CD4-positive, alpha-beta T cell treated with Interleukin-6 at 100 ng/mL for 8 hours (primary cell): ENCODE results near the gene ZSCAN4.

Source experiments
- DNase-seq: peaks from one replicate; pipeline ENCODE4 v3.0.0-alpha.2; 2020; ENCODE audit warnings: mixed read lengths, low spot score

Gene ZSCAN4

DNA sequence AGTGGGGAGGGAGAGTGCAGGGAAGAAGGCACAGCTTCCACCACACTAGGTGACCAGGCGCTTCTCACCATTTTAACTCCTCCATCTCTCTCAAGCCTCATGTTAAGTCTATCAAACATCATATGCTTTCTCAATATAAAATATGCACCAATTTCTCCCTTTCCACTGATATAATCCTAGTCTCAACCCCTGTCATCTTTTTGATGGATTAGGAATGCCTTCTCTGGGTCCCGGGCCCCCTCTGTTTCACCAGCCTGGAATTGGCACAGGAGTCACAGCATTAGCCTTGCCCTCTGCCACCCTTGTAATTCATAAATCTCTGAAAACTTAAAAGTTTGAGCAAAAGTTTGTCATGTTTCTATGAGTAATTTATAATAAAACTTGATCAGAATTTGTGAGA, at the start of gene ZSCAN4:
TSS of gene ZSCAN4 (plus strand) at position 301 of the 400 bp plus-strand sequence. CDS start 7,211 bp downstream, outside the sequence.
- DNase-seq: no peak

GRCh38 chr19:57620673-57621348, 47.9 kb upstream of the ZSCAN4 start:
- DNase-seq: no peak

DNA sequence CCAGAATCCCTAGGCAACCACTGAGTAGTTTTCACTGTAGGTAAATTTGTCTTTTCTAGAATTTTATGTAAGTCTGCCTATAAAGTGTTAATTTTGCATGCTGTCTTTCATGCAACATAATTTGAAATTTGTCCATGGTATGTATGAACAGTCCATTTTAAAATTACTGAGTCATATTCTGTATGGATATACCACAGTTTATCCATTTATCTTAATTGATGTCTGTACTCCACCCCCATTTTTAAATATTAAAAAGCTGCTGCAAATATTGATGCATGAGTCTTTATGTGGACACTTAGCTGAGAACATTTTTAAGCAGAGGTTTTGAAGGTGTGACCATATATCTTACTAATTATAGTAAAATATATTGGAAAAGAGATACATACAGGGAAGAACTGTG, 45.6 kb upstream of the ZSCAN4 start:
- no peak for DNase-seq

DNA sequence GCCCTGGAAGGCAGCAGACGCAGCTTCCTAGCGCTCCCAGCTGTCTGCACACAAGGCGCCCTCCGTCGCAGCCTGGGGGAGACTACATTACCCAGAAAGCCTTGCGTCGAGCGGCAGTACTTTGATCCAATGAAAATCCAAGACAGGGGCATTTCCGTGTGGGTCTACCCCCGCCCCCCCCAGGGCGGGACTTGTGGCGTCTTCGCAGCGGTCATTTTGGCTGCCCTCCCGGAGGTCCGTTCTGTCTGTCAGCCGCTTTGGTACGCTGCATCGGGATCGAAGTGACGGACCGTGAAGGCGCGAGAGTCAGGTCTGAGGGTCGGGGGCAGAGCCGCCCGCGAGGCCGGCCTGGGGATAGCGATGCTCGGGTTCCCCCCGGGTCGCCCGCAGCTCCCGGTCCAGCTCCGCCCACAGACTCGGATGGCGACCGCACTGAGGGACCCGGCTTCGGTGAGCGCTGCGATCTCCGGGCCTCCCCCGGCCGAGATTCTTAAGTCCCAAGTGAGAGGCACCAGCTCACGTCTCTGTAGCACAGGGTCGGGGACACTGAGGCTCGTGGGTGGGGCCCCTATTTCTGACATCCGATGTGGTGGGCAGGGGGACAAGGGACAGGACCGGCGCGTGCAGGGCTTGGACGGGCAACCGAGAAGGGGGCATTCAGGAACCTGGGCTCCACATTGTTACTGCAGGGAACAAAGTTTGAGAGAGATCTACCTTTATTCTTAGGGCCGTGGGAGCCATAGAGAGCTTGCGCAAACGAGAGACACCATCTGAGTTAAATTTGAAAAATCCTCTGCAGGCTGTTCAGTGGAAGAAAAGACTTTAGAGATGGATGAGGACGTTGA, 35.5 kb upstream of the ZSCAN4 start, which contains the start of gene ZNF211:
TSS of gene ZNF211 (plus strand) at position 182 of the 845 bp plus-strand sequence. CDS start at position 361, 179 bp downstream.
- DNase-seq: peak; percentile 89

DNA sequence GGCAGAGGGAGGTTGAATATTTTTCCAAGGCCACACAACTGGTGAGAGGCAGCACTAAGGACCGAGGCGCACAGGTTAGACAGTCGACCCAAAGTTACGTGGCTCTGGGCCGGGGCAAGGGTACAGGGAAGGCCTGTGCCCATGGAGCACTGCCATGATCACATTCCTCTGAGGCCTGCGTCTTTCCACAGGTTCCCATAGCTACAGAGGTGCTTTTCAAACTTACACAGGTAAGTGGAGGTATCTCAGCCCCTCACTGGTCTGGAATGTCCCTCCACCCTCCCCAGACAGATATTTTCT, 35.0 kb upstream of the ZSCAN4 start:
- no peak for DNase-seq

GRCh38 chr19:57637379-57637778, 31.4 kb upstream of the ZSCAN4 start:
- DNase-seq: no peak

DNA sequence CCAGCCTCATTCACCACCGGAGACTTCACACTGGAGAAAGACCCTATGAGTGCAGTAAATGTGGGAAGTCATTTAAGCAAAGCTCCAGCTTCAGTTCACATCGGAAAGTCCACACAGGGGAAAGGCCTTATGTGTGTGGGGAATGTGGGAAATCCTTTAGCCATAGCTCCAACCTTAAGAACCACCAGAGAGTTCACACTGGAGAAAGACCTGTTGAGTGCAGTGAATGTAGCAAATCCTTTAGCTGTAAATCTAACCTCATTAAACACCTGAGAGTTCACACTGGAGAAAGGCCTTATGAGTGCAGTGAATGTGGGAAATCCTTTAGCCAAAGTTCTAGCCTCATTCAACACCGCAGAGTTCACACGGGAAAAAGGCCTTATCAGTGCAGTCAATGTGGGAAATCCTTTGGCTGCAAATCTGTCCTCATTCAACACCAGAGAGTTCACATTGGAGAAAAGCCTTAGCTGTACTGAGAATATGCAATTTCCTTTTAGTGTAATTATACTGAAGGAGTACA, 27.0 kb upstream of the ZSCAN4 start:
- no peak for DNase-seq

DNA sequence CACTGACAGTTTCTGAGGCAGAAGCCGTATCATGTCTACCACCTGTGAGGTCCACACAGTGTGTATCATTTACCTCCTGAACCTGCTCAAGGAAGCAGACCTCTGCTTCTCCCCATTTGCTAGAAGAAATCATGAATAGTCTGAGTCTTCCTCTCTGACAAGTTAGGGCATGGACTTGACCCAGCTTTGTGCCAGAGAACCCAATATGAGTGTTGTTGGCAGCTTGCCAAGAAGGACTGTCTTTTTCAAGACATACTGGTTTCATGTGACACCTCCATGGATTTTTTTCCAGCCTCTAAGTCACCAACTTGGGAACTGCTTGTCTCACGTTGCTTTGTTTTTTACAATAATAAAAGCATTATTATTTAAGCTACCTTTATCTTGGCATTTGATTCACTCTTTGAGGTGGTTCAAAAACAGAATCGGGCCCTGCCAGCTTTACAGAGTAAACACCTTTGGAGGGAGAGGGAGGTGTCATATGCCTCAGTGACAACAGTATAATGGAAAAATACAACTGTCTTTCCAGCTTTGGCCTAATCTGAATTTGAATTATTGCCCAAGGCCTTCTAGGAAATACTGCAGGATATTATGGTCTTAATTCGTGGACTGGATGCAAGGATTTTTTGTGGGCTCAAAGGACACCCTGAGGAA, 26.2 kb upstream of the ZSCAN4 start:
- DNase-seq: no peak

DNA sequence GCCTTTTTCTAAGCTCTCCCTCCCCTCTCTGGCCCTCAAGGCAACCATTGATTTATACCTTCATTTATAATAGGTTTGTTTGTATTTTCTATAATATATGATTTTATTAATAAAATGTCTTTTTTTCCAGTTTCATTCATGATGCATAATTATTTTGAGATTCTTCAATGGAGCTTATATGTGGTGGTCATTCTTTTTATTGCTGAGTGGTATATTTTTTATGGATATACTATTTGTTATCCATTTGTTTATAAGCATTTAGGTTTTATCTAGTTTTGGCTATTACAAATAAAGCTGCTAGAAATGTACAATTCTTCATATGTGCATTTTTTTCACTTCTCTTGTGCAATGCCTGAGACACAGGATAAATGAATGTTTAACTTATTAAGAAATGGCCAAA, 25.0 kb upstream of the ZSCAN4 start:
- DNase-seq: no peak

DNA sequence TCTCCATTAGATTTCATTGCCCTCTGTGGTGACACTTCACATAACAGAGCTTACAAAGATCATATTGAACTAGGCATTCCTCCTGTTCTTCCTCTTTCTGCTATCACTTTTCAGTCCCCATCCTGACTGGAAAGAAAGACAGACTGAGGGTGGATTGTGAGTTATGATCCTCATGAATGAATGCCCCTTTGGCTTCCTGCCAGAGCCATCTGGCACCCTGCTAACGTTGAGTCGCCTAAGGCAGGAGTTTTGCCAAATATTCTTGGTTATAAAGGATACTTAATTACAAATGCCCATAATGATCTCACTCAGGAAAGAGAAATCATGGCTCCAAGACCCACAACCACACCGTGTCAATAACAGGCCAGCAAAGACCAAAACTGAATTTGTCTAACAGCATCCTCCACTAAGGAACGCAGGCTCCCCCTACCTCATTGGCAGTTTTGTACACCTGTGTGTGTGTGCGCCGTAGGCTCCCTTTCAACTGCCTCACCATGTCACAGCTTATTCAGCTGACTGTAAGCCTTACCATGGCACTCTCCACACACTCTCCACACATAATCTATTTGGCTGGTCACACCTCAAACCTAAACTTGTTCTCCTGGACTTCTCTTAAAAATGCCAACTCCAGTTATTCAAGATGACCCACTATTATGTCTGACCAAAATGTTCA, 20.3 kb upstream of the ZSCAN4 start:
- DNase-seq: no peak

DNA sequence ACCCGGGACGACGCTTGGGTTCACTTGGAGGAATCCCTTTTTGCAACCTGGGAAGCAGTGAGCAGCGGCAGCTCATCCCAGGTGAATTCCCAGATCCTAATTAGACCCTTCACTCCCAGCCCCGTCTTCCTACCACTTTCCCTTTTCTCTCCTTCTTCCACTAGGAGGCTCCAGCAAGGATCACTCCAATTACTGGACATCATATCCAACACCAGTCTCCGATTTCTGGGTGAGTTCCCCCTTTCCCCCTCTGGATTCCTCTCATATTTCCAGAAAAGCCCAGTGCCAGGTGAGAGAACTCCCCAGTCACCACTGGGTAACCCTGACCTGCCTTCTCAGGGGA, 17.1 kb upstream of the ZSCAN4 start:
- DNase-seq: no peak

DNA sequence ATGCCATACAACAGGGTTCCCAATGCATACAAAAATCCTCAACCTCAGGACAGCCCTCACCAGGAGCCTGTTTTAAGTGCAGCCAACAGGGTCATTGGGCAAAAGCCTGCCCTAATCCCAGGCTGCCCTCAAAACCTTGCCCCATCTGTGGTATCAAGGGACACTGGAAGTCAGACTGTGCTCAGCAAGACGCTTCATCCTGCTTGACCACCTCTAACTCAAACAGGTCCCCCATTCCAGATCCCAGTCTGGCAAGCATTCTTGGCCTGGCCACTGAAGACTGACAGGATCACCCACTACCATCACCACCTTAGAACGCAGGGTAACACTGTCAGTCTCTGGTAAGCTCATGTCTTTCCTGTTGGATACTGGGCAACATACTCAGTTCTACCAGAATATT, 15.0 kb upstream of the ZSCAN4 start:
- DNase-seq: no peak

DNA sequence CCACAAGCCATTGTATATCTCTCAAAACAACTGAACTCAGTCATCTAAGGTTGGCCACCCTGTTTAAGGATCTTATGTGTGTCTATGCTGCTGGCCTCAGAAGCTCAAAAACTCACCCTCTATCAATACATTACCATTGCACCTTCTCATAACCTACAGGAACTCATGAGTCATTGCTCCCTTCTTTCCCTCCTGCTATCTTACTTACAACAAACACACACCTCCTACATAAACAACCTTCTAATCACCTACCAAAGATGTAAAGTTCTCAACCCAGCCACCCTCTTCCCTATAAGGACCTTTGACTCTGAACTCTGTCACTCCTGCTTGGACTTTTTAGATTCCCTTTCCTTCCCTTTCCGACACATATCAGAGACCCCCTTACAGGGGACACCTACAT, 13.3 kb upstream of the ZSCAN4 start:
- DNase-seq: no peak

GRCh38 chr19:57656346-57656745, 12.4 kb upstream of the ZSCAN4 start:
- DNase-seq: no peak

DNA sequence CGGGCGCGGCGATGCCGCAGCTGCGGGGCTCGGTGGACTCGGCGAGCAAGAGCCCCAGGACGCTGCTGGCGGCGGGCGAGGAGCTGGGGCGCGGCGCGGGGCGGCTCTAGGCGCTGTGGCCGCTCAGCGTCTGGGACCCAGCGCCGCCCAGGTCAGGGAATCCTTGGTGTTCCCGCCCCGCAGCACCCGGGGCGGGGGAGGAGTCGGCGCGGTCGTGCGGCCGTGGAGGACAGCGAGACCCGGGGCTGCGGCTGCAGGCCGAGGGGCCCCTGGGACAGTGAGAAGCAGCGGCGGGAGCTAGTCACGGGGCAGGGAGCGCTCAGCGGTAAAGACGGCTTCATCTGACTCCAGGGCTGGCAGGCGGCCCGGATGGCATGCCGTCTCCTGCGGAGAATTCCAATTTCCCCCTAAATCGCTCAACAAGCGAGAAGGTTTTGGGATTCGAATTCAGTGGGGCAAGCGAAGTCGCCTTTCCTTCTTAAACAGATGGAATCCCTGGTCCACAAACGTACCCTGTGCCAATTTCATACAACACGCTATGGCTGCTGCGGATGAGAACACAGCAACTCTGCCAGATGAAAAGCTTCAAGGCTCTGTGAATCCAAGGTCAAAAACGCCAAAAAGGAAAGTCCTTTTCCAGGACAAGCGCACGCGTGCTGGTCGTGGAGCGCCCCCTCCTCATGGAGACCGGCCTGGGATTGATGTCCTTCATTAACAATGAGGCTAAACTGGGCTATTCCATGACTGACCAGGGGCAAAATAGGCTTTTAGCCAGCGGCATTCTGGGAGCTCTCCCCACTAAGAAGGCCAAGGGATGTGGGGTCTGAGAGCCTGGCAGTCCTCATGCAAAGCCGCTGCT, 4.2 kb upstream of the ZSCAN4 start:
- DNase-seq: no peak

- DNase-seq: no peak
These were observed 3.4 kb upstream of the ZSCAN4 start for GRCh38 chr19:57665261-57665806.

- no peak for DNase-seq
These were observed 1.5 kb upstream of the ZSCAN4 start for GRCh38 chr19:57667228-57667627.

DNA sequence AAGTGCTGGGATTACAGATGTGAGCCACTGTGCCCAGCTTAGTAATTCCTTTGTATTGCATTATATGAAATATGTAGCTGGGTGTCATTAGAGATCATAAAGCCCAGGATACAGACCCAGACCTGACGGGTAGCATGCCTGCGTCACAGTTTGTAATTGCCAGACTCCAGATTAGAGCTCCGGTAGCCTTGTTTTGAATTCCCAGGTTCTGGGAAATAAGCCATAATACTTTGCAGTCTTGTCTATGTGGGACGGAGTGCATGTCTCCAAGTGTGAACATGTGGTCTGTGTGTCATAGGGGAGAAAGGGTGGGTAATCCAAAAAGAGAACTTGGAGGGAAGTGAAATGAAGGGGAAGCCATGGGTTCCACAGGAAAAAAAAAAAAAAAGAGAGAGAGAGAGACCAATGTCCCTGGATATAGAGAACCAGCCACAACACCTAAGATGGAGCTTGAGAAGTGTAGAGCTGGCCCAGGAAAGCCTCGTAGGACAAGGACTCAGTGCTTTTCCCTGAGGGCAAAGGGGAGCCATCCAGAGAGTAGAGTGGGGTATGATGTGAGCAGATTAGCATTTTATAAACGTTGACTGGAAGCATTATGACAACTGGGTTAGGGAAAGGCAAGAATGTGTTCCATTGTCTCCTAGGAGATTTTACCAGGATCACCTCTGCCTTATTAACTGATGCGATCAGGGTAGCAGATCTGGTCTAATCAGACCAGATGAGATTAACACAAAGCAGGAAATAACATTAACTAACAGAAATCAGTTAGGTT, 2.6 kb downstream of the ZSCAN4 start:
- DNase-seq: no peak

- no peak for DNase-seq
These were observed 3.7 kb downstream of the ZSCAN4 start for GRCh38 chr19:57672466-57672865.

- DNase-seq: no peak
These were observed 7.1 kb downstream of the ZSCAN4 start for GRCh38 chr19:57675881-57676280.
